ENCODE measurements around the gene BOLA3. TPM values are rescaled to one million over a fixed set of nuclear protein-coding genes. Genes with fewer than 3 reads are reported as not detected.
"Not testable (repeated sequence)": the region's sequence is repeated elsewhere in the genome, so short reads cannot be mapped to it uniquely, and the experiment has no call there.

Gene BOLA3
- total RNA-seq, 2 donors from 2014 or later, result 40.4 to 45.8 TPM

GRCh38 chr2:74152954-74153353, 5.2 kb upstream of the BOLA3 start:
- no peak for ATAC-seq
- DNase-seq, result no peak
- intact Hi-C loops (cut with DNase I, micrococcal nuclease), result no loop called here

- ATAC-seq (no peak), DNase-seq (no peak)
- intact Hi-C loops (cut with DNase I, micrococcal nuclease), result no loop called here
Observed at GRCh38 chr2:74149570-74150319, 2.0 kb upstream of the BOLA3 start.

- ATAC-seq, result no peak
- intact Hi-C loops (cut with DNase I, micrococcal nuclease), result no loop called here
Observed at GRCh38 chr2:74149247-74149525, 1.5 kb upstream of the BOLA3 start.

GRCh38 chr2:74148457-74149246, 940 bp upstream of the BOLA3 start:
- intact Hi-C loops (cut with DNase I, micrococcal nuclease), result no loop called here
- DNase-seq (no peak), ATAC-seq (no peak)

More at GRCh38 chr2:74149247-74149525, 1.5 kb upstream of the BOLA3 start:
- no peak for DNase-seq

GRCh38 chr2:74146929-74147726, 584 bp downstream of the BOLA3 start:
- intact Hi-C loops (cut with DNase I, micrococcal nuclease), result no loop called here
- peak; percentile 43 for ATAC-seq
- DNase-seq, result peak in 1 of 2 donors; percentile 32

- ATAC-seq (no peak), DNase-seq (no peak)
- intact Hi-C loops (cut with DNase I, micrococcal nuclease), result no loop called here
Observed at GRCh38 chr2:74142340-74142739, 5.4 kb downstream of the BOLA3 start.

GRCh38 chr2:74138600-74139323, 8.9 kb downstream of the BOLA3 start:
- ATAC-seq (no peak), DNase-seq (no peak)
- intact Hi-C loops (cut with DNase I, micrococcal nuclease), result no loop called here

GRCh38 chr2:74137651-74138599, 9.8 kb downstream of the BOLA3 start:
- DNase-seq, result no peak
- intact Hi-C loops (cut with DNase I, micrococcal nuclease), result no loop called here
- ATAC-seq, result no peak

GRCh38 chr2:74131901-74132300, 15.8 kb downstream of the BOLA3 start:
- no peak for ATAC-seq
- intact Hi-C loops (cut with DNase I, micrococcal nuclease), result no loop called here
- no peak for DNase-seq

- no peak for ATAC-seq
- DNase-seq, result no peak
- intact Hi-C loops (cut with DNase I, micrococcal nuclease), result no loop called here
Observed at GRCh38 chr2:74130211-74130995, 17.3 kb downstream of the BOLA3 start.

- DNase-seq (no peak), ATAC-seq (no peak)
- intact Hi-C loops (cut with DNase I, micrococcal nuclease), result no loop called here
Observed at GRCh38 chr2:74128206-74128605, 19.5 kb downstream of the BOLA3 start.

- DNase-seq; ATAC-seq; intact Hi-C loops (cut with DNase I, micrococcal nuclease): not testable (repeated sequence)
Observed at GRCh38 chr2:74123955-74124354, 23.8 kb downstream of the BOLA3 start.

GRCh38 chr2:74121846-74122245, 25.9 kb downstream of the BOLA3 start:
- ATAC-seq; DNase-seq; intact Hi-C loops (cut with DNase I, micrococcal nuclease): not testable (repeated sequence)

GRCh38 chr2:74119912-74120825, 27.5 kb downstream of the BOLA3 start:
- intact Hi-C loops (cut with DNase I, micrococcal nuclease), result no loop called here
- ATAC-seq (peak; percentile 99), DNase-seq (peak; percentile 78 to 88)

GRCh38 chr2:74119339-74119738, 28.4 kb downstream of the BOLA3 start:
- ATAC-seq (no peak), DNase-seq (no peak)
- intact Hi-C loops (cut with DNase I, micrococcal nuclease), result no loop called here

- no peak for ATAC-seq
- DNase-seq, result no peak
- intact Hi-C loops (cut with DNase I, micrococcal nuclease), result no loop called here
Observed at GRCh38 chr2:74111380-74111779, 36.3 kb downstream of the BOLA3 start.

Measured in left colon (tissue), 2 donors.